Activated naive CD8-positive, alpha-beta T cell treated with anti-CD3 and anti-CD28 coated beads, Interleukin-2, amount 50 U/mL, for 24 hours (primary cell): ENCODE measurements around the gene LIME1.

Experiments
- ATAC-seq: fragments of 150-1000 bp; cut with Tn5 transposase; one replicate; pipeline ENCODE4 v1.10.0; 2021
- DNase-seq: peaks from one replicate; pipeline ENCODE4 v3.0.0; 2021
- H3K27ac Mint-ChIP-seq: one replicate; pipeline ENCODE4 v1.8.0; 2021; ENCODE audit warnings: mild to moderate bottlenecking, mixed read lengths
- H3K27me3 Mint-ChIP-seq: one replicate; pipeline ENCODE4 v1.8.0; 2021; ENCODE audit warnings: mixed read lengths
- H3K36me3 Mint-ChIP-seq: one replicate; pipeline ENCODE4 v1.8.0; 2021; ENCODE audit warnings: low read depth, mixed read lengths
- H3K4me1 Mint-ChIP-seq: one replicate; pipeline ENCODE4 v1.8.0; 2021; ENCODE audit warnings: mixed read lengths
- H3K4me3 Mint-ChIP-seq: one replicate; pipeline ENCODE4 v1.8.0; 2021; ENCODE audit warnings: mild to moderate bottlenecking, moderate library complexity, mixed read lengths
- H3K9me3 Mint-ChIP-seq: one replicate; pipeline ENCODE4 v1.8.0; 2021; ENCODE audit warnings: mixed read lengths

LIME1 gene

DNA sequence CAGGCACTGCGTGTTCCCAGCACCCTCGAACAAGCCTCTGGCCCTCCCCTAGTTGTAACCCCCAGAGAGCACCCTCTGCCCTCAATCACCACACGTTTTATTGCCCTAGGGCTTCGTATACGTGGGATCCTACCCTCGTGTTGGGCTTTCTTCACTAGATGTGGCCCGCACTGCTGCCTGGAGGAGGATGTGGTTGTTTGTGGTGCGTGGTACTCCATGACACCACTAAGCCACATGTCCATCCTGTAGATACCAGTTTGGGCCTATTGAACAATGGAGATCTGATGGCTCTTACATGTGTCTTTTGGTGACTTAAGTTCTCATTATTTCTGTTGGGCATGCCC lies 20.2 kb downstream of the LIME1 start:
- ATAC-seq: no peak

DNA sequence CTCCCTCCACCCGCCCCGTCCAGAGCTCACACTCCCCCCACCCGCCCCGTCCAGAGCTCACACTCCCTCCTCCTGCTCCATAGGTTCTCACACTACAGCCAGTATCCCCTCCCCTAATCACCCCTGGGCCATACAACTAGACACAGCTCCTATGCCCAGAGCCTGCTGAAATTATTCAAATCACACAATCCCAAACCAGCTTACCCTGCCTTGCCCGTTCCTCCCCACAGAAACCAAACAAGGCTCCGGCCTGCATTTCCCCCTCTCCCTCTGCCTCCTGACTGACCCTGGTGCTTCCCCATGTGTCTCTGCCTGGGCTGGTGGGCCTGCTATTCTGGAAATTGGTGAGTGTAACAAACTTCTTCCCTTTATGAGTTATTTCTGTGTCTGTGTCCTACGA lies 21.7 kb downstream of the LIME1 start:
- Mint-ChIP-seq H3K27ac (no peak overlapping the region), H3K36me3 (no peaks in the 10 kb centered on the region), H3K4me3 (no peak overlapping the region), H3K27me3 (no peaks in the 10 kb centered on the region), H3K9me3 (no peaks in the 10 kb centered on the region), H3K4me1 (no peaks in the 10 kb centered on the region)
- ATAC-seq: no peak
- no peak for DNase-seq

More for the DNA sequence above, 20.2 kb downstream of the LIME1 start:
- H3K4me1 Mint-ChIP-seq: peaks cover 2% of the 10 kb centered on the region
- H3K27me3 Mint-ChIP-seq: no peaks in the 10 kb centered on the region
- no peaks in the 10 kb centered on the region for H3K9me3 Mint-ChIP-seq
- no peaks in the 10 kb centered on the region for H3K36me3 Mint-ChIP-seq
- H3K27ac Mint-ChIP-seq: no peak overlapping the region
- no peak overlapping the region for H3K4me3 Mint-ChIP-seq
- no peak for DNase-seq

DNA sequence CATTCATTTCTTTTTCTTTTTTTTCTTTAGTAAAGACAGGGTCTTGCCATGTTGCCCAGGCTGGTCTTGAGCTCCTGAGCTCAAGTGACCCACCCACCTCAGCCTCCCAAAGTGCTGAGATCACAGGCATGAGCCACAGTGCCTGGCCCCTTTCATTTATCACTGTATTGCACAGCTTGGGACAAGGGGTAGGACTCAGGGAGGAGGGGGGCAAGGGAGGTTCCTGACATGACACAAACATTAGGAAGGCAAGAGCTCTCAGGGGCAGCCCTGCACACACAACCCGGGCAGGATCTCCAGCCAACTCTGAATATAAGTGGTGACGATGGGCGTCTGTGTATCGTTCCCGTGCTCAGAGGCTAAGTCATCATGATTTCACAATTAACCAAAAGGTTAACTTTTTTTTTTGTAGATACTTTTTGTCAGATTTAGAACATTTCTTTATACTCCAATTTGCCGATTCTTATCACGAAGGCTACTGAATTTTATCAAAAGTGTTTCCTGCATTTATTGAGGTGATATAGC lies 23.0 kb downstream of the LIME1 start:
- Mint-ChIP-seq H3K36me3 (no peaks in the 10 kb centered on the region), H3K9me3 (no peaks in the 10 kb centered on the region), H3K4me1 (no peaks in the 10 kb centered on the region), H3K4me3 (no peak overlapping the region), H3K27ac (no peak overlapping the region), H3K27me3 (no peaks in the 10 kb centered on the region)
- ATAC-seq: no peak
- no peak for DNase-seq

DNA sequence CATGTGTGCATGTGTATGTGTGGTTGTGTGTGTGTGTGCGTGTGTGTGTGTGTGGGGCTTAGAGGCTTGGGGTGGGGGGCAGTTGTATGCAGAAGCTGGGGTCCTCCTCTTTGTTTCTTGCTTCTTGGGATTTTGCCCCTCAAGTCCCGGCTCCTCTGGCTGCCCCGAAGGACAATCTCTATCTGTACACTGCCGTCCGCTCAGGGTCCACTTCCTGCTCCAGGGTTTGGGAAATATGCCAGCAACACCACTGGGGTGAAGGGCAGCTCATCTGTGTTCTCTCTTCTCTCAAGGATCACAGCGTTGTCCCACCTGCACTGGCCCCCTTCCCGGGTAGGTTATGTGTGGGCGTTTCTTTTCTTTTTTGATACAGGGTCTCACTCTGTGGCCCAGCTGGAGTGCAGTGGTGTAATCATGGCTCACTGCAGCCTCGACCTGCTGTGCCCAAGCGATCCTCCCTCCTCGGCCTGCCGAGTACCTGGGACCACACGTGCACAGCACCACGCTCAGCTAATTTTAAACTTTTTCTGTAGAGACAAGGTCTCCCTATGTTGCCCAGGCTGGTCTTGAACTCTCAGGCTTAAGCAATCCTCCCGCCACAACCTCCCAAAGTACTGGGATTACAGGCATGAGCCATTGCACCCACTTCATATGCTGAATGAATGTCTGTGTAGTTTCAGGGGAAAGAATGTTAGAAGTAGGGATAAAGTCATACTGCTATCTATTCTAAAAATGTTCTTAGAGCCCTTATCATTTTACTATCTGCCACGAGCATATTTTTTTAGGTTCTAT lies 28.8 kb downstream of the LIME1 start:
- Mint-ChIP-seq H3K4me3 (no peak overlapping the region), H3K27ac (no peak overlapping the region), H3K4me1 (no peaks in the 10 kb centered on the region), H3K9me3 (no peaks in the 10 kb centered on the region), H3K36me3 (no peaks in the 10 kb centered on the region), H3K27me3 (no peaks in the 10 kb centered on the region)
- ATAC-seq (no peak), DNase-seq (no peak)

DNA sequence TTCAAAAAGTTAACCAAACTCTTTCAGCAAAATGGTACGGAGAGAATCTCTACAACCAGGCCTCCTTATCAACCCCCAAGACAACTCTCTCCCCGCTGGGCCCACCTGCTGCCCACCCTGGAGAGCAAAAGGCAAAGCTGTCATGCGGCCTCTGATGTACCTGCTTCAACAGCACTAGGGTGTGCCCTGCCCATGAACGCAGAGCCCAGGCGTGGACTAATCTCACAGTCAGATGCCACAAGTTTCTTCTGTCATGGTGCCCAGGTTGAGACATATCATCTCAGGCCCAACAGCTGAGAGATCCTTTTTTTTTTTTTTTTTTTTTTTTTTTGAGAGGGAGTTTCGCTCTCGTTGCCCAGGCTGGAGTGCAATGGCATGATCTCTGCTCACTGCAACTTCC lies 29.4 kb downstream of the LIME1 start:
- no peaks in the 10 kb centered on the region for H3K36me3 Mint-ChIP-seq
- no peak overlapping the region for H3K27ac Mint-ChIP-seq
- ATAC-seq (no peak), DNase-seq (no peak)
- H3K4me3 Mint-ChIP-seq: no peak overlapping the region
- H3K4me1 Mint-ChIP-seq: no peaks in the 10 kb centered on the region
- H3K27me3 Mint-ChIP-seq: no peaks in the 10 kb centered on the region
- H3K9me3 Mint-ChIP-seq: no peaks in the 10 kb centered on the region

DNA sequence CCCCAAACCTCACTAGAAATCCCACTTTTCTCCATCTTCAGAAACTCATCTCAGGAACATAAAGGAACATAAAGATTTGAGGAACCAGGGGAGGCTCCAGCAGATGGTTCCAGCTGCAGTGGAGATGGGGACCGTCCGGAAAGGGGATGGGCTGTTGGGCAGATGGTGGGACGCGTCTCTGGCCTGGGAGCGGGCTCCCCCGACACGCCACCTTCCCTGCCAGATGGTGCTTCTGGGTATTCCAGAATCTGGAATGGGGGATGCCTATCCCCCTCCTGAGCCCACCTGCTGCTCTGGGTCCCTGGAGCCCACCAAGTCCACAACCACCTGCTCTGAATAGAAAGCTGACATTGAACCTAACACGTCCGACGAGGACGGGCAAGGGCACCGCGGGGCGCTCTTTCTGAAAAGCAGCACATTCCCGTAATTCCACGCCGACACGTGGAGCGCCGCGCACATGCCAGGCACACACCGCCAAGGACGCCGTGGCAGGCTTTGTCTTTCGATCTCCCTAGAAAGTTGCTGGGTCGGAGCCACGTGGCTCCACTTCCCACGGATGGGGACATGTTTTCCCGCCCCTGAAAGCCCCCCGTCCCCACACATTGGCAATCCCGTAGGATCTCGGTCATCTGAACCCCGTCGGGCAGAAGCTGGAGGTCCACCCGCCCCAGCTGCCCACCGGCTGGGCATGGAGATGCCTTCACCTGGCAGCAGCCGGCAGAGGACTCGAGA lies 30.4 kb downstream of the LIME1 start:
- H3K27ac Mint-ChIP-seq: no peak overlapping the region
- no peak overlapping the region for H3K4me3 Mint-ChIP-seq
- DNase-seq: no peak
- H3K4me1 Mint-ChIP-seq: no peaks in the 10 kb centered on the region
- H3K36me3 Mint-ChIP-seq: no peaks in the 10 kb centered on the region
- H3K9me3 Mint-ChIP-seq: no peaks in the 10 kb centered on the region
- H3K27me3 Mint-ChIP-seq: no peaks in the 10 kb centered on the region
- ATAC-seq: no peak

DNA sequence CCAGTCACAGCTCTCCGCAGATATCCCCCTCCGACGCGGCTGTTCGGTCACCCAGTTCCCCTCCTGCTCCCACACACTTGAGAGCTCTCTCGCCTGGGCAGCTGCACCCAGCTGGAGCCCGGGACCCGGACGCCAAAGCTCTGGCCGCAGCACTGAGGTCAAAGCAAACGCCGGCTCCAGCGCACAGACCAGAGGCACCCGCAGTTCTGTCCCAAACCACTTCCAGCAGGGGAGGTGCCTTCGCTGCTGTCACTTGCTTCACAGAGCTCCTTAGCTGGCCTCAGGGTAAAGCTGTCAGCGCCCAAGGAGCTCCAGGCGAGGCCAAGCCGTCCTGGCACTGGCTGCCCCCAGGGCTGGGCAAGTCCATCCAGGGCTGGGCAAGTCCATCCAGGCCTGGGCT lies 31.0 kb downstream of the LIME1 start:
- no peaks in the 10 kb centered on the region for H3K4me1 Mint-ChIP-seq
- DNase-seq (no peak), ATAC-seq (no peak)
- no peaks in the 10 kb centered on the region for H3K36me3 Mint-ChIP-seq
- no peak overlapping the region for H3K4me3 Mint-ChIP-seq
- H3K9me3 Mint-ChIP-seq: no peaks in the 10 kb centered on the region
- no peaks in the 10 kb centered on the region for H3K27me3 Mint-ChIP-seq
- no peak overlapping the region for H3K27ac Mint-ChIP-seq

DNA sequence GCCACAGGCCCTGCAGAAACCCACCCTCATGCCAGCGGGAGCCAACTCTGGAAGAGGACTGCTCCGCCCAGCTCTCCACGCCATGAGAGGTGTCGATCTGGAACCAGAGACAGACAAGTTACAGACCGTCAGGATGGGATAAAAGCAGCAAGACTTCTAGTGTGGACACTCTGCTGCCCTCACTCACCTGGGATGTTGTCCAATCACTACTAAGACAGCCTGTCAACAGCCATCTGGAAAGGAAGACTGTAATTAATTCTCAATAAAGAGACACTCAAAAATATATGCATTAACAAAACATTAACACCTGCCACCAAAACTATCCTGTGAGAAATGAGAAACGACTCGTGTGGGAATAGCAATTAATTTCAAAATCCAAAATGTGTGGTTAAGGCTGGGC lies 31.4 kb downstream of the LIME1 start:
- no peaks in the 10 kb centered on the region for H3K4me1 Mint-ChIP-seq
- no peak for DNase-seq
- no peaks in the 10 kb centered on the region for H3K9me3 Mint-ChIP-seq
- H3K4me3 Mint-ChIP-seq: no peak overlapping the region
- no peak for ATAC-seq
- no peak overlapping the region for H3K27ac Mint-ChIP-seq
- no peaks in the 10 kb centered on the region for H3K27me3 Mint-ChIP-seq
- H3K36me3 Mint-ChIP-seq: no peaks in the 10 kb centered on the region

DNA sequence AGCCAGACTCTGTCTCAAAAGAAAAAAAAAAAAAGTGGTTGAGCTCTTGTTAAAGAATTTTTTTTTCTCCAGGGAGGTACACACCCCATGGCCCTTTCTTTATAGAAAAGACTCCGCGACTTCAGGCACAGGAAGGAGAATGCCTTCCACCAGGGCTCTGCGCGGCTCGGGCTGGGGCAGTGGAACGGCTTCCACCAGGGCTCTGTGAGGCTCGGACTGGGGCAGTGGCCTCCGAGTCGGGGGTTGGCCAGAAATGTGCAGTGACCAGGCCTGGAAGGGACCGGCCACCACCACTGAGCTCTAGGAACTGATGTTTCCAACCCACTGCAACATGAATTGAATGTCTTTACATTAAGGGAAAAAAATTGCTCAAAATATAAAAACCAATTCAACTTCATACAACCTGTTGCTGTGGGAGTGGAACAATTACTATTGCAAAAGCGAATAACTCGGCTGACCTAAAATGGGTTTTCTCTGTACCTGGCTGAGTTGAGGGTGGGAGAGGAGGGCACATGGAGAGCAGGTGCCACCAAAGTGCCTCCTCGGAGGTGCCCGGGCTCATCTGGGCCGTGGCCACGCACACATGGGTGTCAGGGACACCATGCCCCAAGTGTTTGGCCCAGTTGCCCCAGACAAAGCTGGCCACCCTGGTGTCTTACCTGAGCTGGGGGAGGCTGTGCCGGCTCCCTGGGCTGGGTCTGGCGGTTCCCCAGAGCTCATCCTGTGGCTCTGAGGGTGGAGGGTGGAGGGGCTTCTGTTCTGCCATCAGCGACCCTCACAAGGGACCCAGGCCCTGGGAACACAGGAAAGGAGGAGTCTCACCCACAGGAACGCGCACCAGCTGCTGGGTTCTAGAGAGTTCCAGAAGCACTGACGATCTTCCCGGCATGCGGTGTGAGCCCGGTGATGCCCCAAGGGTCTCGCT lies 32.4 kb downstream of the LIME1 start:
- H3K27ac Mint-ChIP-seq: no peak overlapping the region
- H3K27me3 Mint-ChIP-seq: no peaks in the 10 kb centered on the region
- H3K4me1 Mint-ChIP-seq: no peaks in the 10 kb centered on the region
- no peaks in the 10 kb centered on the region for H3K9me3 Mint-ChIP-seq
- ATAC-seq (no peak), DNase-seq (no peak)
- H3K36me3 Mint-ChIP-seq: no peaks in the 10 kb centered on the region
- no peak overlapping the region for H3K4me3 Mint-ChIP-seq

DNA sequence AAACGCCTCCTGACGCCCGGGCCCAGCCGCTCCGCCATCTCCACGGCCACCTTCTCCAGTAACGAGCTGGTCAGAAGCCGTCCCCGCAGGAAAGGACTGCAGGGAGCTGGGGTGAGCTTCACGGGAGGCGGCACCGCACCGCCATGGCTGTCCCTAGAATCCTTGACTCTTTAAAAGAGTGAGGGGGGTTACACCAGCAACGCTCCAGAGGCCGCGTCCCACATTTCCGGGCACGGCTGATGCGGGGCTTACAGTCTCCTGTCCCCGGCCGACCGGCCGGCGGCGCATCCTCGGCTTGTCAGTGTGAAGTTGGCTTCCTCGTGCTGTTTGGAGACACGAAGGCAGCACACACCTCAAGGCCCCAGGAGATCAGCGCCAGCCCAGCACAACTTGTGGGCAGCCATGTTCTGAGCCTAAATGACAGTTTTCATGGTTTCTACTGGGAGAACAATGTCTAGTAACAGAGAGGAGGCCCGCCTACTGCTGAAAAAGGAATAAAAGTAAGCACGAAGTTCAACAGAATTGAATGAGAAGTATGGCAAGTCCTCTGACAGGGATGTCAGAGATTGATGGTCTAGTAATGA lies 33.5 kb downstream of the LIME1 start:
- Mint-ChIP-seq H3K36me3 (no peaks in the 10 kb centered on the region), H3K27me3 (no peaks in the 10 kb centered on the region), H3K9me3 (no peaks in the 10 kb centered on the region), H3K4me3 (no peak overlapping the region), H3K27ac (no peak overlapping the region), H3K4me1 (no peaks in the 10 kb centered on the region)
- ATAC-seq (no peak), DNase-seq (no peak)

DNA sequence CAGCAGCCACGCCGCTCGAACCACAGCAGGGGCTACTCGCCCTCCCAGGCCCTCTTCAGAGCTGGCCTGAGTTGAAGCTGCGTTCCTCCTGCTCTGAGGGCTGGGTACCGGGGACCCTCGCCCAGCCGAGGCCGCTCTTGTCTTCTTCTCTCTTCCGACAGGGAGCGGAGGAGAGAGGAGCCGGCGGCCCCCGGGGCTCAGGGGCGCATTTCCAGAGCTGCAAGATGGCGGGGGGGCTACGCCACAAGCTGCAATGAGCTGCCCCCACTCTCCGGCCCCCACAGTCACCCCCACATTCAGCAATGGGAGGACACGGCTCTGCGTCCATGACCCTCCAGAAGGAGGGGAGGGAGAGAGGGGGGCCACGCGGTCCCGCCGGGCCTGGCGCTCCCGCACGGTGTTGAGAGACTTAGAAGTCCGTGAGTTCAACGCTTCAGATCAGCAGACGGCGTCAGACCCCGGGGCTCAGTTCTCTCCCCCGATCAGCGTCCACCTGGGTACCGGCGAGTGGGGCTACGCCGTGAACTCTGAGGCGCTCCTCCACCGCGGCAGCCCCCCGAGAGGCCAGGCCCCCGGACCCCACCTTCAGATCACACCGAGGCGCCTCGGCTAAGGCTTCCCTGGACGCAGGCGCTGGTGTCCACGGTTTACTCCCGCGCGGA lies 34.7 kb downstream of the LIME1 start:
- H3K4me3 Mint-ChIP-seq: no peak overlapping the region
- no peaks in the 10 kb centered on the region for H3K36me3 Mint-ChIP-seq
- H3K9me3 Mint-ChIP-seq: no peaks in the 10 kb centered on the region
- no peak overlapping the region for H3K27ac Mint-ChIP-seq
- ATAC-seq: no peak
- H3K4me1 Mint-ChIP-seq: no peaks in the 10 kb centered on the region
- no peak for DNase-seq
- H3K27me3 Mint-ChIP-seq: no peaks in the 10 kb centered on the region

DNA sequence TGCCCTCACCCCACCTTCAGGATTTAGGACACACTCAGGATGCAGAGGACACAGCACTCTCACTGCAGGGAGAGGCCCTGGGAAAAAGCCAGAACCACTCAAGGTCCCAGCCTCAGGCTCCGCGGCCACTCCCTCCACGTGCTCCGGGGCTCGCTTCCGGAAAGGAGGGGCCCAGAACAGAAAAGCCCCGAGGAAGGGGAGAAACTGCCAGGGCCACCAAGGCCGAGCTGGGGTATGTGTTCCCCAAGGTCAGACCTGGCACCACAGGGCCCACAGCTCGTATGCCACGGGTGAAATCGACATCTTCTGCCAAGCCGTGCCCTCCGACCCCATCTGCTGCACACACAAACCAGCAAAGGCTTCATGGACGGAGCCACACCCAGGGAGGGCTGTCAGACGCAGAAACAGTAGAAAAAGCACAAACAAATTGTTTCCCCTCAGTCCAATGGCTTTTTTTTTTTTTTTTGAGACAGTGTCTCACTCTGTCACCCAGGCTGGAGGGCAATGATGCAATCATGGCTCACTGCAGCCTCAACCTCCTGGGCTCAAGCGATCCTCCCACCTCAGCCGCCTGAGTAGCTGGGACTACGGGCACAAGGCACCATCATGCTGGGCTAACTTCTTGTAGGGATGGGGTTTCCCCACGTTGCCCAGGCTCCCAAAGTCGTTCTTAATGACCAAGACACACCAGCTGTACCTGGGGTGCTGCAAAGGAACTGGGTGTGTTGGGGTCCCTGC lies 36.5 kb downstream of the LIME1 start:
- ATAC-seq (no peak), DNase-seq (no peak)
- no peaks in the 10 kb centered on the region for H3K4me1 Mint-ChIP-seq
- no peaks in the 10 kb centered on the region for H3K9me3 Mint-ChIP-seq
- H3K27me3 Mint-ChIP-seq: no peaks in the 10 kb centered on the region
- no peak overlapping the region for H3K4me3 Mint-ChIP-seq
- no peak overlapping the region for H3K27ac Mint-ChIP-seq
- H3K36me3 Mint-ChIP-seq: no peaks in the 10 kb centered on the region

DNA sequence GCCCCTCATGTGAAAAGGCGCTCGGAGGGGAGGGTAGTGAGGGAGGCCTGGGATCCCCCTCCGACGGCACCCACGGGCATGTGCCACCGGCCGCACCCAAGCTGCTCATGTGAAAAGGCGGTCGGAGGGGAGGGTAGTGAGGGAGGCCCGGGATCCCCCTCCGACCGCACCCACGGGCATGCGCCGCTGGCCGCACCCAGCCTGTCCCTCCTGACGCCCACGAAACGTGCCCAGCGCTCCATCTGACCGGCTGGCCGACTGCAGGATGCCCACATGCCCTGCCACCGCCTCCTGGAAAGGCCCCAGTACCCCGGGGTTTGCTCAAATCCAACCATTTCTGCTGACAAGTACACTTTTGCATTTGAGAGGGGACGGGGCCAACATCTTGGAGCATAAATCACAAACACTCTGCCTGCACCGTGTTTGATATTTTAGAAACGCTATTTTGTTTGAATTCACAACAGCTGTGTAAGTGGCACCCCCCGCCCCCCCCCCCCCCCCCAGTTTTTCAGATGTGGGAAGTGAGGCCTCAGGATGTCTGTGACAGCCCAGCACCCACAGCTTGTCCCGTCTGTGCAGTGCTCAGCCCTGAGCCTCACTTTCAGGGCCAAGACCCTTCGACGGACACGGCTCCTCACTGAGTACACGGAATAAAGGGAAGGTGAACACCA lies 37.2 kb downstream of the LIME1 start:
- H3K4me3 Mint-ChIP-seq: no peak overlapping the region
- H3K9me3 Mint-ChIP-seq: no peaks in the 10 kb centered on the region
- ATAC-seq (no peak), DNase-seq (no peak)
- H3K36me3 Mint-ChIP-seq: no peaks in the 10 kb centered on the region
- H3K27ac Mint-ChIP-seq: no peak overlapping the region
- no peaks in the 10 kb centered on the region for H3K27me3 Mint-ChIP-seq
- no peaks in the 10 kb centered on the region for H3K4me1 Mint-ChIP-seq
